IPS-NIHi7 (cell line): ENCODE measurements around the gene MAP3K9.

Source experiments
- DNase-seq: peaks from one replicate; pipeline ENCODE4 v3.0.0; 2012; ENCODE audit warnings: mixed read lengths; ENCODE audit errors: extremely low spot score

MAP3K9 gene

GRCh38 chr14:70785556-70785955, 23.8 kb downstream of the MAP3K9 start:
- DNase-seq, result no peak

DNA sequence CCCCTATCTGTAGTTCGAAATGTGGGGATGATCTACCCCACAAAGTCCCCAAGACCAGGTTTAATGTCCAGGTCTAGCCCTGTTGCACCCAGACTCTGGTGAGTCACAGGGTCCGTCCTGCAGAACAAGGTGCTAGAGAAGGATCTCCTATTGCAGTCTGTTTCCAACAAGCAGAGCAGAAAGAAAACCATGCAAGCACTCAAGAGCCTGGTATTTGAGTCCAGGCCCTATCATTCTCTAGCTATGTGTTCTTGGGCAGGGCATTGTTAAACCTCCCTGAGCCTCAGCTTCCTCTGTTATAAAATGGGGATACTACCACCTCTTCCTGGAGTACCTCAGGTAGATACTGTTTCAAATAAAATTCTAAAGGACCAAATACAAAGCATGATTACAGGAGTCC, 24.4 kb downstream of the MAP3K9 start:
- DNase-seq, result no peak

DNA sequence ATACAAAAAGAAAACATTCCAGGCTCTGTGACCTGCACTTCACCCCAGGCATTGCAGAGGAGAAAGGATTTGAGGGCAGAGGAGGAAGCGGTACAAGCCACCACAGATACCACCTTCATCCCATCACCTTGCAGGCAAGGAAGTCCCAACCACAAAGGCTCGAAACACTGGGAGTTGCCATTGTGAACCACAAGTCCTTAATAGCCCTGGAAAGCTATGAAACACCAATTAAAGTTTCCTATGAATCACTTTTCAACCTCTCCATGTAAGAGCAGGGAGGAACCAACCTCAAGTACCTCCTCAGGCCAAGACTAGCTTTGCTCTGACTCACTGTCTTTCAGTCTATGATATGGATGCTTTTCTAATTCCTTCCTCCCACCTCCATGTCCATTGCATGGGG, 27.0 kb downstream of the MAP3K9 start:
- DNase-seq, result no peak

GRCh38 chr14:70780396-70781075, 28.8 kb downstream of the MAP3K9 start:
- no peak for DNase-seq

DNA sequence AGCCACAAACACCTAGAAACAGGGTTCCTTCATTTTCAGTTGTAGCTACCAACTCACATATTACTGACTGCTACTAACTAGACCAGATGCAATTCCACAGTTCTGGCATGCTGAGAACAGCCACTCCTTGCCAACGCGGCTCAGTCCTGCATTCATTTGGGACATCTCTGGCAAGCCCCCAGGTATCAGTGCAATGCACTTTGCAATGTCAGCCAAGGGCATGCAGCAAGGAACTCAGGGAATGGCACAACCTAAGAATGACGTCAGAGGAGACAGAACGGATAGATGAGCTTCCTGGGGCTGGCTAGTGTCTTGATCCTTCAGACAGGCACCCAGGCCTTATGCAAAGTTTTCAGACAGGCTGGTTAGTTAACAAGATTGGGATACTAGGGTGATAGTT, 29.6 kb downstream of the MAP3K9 start:
- DNase-seq, result no peak

DNA sequence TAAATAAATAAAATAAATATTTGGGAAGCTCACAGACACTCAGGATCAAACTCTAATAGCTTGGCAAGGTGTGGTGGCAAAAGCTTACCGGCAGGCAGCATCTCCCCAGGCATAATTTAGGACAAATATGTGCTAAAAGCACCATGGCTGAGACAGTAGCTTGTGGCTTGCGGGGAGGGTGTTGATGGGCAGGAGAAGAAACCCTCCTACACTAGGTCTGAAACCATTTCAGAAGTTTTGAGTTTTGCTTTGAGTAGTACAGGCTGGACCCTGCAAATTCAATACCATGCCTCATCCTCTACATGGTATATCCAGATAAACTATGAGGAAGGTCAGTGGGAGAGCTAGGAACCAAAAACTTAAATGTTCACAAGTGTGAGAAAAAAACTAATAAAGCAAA, 33.1 kb downstream of the MAP3K9 start:
- no peak for DNase-seq

DNA sequence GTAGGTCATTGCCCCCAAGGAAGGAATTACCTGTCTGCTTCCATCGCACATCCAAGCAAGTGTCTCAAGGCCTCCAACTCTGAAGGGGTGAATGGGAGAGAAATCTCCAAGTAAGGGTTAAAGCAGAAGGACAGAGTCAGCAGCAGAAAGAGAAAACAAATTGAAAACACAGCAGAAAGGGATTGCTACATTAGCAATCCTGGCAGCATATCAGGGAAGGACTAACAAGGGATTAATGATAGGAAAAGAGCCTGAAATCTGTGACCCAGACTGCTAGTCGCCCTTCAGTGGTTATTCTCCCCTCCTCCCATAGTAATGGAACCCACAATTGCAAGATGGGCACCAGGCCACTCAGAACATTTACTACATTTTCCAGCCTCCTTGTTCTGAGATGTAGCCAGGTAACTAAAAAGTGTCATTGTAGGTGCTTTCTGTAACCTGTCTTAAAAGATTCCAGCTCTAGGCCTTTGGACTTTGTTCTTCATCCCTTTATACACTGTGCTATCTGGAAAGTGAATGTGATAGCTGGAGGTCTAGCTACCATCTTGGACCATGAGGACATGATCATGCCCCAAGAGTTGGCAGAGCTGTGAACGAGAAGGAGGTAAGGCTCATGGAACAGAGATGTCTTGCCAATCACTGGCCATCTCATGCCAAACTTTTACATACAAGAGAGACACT, 36.0 kb downstream of the MAP3K9 start:
- DNase-seq, result no peak

GRCh38 chr14:70771781-70772212, 37.5 kb downstream of the MAP3K9 start:
- DNase-seq, result peak; percentile 50

DNA sequence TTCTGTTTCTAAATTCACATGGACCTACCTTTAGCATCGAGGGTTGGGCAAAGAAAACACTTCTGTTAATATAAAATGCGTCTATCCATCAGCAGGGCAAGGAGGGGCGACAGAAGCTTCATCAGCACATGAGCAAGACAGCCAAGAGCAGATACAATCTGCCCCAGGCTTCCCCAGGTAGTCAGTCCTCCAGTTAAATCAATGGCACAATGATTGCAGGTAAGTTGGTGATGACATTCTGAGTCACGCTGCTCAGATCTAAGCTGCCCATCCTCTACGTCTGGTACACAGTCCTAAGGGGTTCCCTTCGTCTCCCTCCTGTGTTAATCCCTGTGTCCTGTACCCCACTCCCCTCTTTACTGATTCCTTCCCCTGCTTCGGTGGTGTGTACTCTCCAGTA, 38.8 kb downstream of the MAP3K9 start:
- no peak for DNase-seq

GRCh38 chr14:70759398-70759797, 49.9 kb downstream of the MAP3K9 start:
- no peak for DNase-seq

- no peak for DNase-seq
Measured at GRCh38 chr14:70755655-70756054, 53.7 kb downstream of the MAP3K9 start.

DNA sequence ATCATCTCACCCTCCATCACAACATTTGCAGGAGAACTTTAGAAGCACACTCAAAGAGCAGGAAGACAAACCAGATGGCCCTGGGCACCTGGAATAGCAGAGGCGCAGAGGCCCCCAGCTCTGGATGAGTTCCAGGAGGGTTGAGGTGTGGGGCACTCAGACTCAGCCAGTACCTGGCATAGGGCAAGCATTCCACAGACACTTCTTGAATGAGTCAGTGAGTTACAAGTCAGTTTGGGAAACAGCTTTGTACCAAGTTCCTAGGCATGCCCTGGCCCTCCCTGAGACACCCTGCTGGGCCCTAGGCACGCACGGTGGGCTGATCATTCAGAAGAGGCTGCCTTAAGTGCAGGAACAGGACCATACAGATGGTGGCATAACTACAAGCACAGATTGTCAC, 54.3 kb downstream of the MAP3K9 start:
- no peak for DNase-seq

DNA sequence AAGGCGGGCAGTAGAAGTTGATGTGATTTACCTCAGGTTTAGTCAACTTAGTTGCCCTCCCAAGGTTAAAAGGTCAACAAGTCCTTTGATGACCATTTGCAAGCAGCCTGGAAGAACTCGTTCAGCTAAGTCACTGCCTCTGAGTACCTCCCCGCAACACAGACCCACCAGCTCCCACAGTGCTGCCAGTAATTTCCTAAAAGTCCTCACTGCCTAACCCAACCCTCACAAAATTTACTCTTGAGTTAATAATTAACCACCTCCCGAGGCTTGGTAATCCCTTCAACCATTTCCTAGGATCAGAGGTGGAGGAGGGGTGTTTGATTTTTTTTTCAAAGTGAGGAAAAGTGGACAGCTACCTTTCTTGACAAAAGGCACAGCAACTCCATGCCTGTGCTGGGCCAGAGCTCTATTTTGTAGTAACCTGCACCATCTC, 55.8 kb downstream of the MAP3K9 start:
- DNase-seq, result no peak

GRCh38 chr14:70748422-70748821, 60.9 kb downstream of the MAP3K9 start:
- DNase-seq, result no peak

- DNase-seq, result no peak
Measured at GRCh38 chr14:70744641-70745040, 64.7 kb downstream of the MAP3K9 start.

- DNase-seq, result no peak
Measured at GRCh38 chr14:70742316-70742715, 67.0 kb downstream of the MAP3K9 start.

DNA sequence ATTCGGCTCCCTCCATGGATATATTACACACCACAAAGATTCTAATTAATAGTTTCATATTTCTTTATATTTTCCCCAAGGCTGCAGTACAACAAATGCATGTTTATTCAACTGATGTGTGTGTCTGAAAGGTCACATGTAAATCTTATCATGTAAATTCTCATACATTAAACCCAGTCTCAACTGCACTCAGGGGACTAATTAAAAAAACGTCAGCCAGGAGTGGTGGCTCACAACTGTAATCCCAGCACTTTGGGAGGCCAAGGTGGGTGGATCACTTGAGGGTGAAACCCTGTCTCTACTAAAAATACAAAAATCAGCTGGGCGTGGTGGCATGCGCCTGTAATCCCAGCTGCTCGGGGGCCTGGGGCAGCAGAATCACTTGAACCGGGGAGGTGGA, 67.8 kb downstream of the MAP3K9 start:
- no peak for DNase-seq

- no peak for DNase-seq
Measured at GRCh38 chr14:70735043-70735442, 74.3 kb downstream of the MAP3K9 start.

DNA sequence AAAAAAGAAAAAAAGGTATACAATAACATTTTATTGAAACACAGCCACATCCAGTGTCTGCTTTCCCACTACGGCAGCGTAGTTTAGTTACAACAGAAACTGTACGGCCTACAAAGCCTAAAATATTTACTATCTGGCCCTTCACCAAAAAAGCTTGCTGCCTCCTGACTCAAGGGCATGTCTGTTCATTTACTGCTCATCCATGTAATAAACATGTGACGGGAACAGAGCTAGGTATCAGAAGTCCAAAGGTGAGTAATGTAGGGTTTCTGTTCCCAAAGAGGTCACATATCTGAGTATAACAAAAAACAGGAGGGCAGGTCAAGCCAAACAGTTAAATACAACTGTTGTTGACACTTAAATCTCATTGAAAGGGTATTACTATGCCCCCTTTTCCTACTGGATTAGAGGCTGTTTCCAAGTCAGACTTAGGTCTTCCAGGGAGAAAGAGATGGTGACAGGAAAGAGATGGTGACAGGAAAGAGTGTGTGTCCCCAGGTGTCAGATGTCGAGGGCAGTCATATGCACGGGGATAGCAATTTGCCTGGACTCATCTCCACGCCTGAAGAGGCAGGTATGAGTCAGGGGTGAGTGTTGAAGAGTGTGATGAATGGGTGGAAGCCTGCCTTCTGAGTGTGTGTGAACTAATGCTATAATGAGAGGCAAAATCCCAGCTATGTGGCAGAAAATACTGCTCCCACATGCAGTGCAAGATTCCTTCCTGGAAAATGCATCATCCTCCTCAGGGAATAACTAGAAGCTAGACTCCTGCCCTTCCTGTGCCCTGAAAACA, 77.7 kb downstream of the MAP3K9 start:
- DNase-seq, result no peak

GRCh38 chr14:70730393-70730792, 78.9 kb downstream of the MAP3K9 start:
- DNase-seq, result no peak

GRCh38 chr14:70726651-70727375, 82.5 kb downstream of the MAP3K9 start:
- DNase-seq, result no peak

DNA sequence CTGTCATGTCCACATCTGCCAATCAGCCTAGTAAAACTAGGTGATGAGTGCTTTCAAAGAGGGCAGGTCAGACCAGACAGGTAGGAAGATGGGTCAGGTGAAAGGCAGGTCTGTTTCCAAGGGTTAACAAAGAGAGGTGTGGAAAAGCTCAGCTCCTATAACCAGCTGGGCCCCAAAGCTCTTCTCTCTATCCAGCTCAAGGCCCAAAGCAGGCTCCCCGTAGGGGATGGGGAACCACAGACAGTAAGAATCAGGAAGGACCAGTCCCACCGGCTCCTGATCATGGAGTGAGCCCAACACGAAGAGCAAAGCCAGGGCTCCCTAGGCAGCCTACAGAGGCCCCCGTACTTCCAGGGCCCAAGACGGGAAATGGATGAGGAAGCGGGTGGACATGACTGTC, 84.4 kb downstream of the MAP3K9 start:
- no peak for DNase-seq
